Gastroesophageal sphincter (tissue), 4 donors: ENCODE measurements around the gene SHISAL1. TPM values are rescaled to one million over a fixed set of nuclear protein-coding genes. Genes with fewer than 3 reads are reported as not detected.

Source experiments
- ATAC-seq: fragments of 150-250 bp; one replicate; pipeline ENCODE4 v1.9.1; 2016; ENCODE audit warnings: mild to moderate bottlenecking, moderate library complexity
- H3K27ac ChIP-seq, 4 donors: fragments of 200-600 bp; sonication (generic) in 3 of 4; 1 replicate in 3 of 4; 2 replicates in 1 of 4; pipeline ENCODE4 v1.5.1; 2016 to 2019
- H3K27me3 ChIP-seq: fragments of 200-600 bp; sonication (generic); one replicate; pipeline ENCODE4 v1.5.1; 2019
- H3K36me3 ChIP-seq, 2 donors: fragments of 200-600 bp; sonication (generic); one replicate each; pipeline ENCODE4 v1.5.1; 2019; ENCODE audit warnings: control low read depth in 1 of 2
- H3K4me1 ChIP-seq, 3 donors: fragments of 200-600 bp; sonication (generic); 1 replicate in 2 of 3; 2 replicates in 1 of 3; pipeline ENCODE4 v1.5.1; 2016 to 2019; ENCODE audit warnings: control low read depth in 2 of 3
- H3K4me3 ChIP-seq, 2 donors: fragments of 200-600 bp; sonication (generic); one replicate each; pipeline ENCODE4 v1.5.1; 2019; ENCODE audit warnings: mild to moderate bottlenecking in 1 of 2, moderate library complexity in 1 of 2
- H3K9me3 ChIP-seq, 3 donors: fragments of 200-600 bp; sonication (generic); one replicate each; pipeline ENCODE4 v1.5.1; 2017 to 2019; ENCODE audit warnings: control low read depth in 2 of 3
- EP300 ChIP-seq: sonication (generic); formaldehyde crosslinking; IDR thresholded peaks from one replicate; pipeline ENCODE4 v1.6.1; 2017; ENCODE audit warnings: antibody characterized with exemption, mild to moderate bottlenecking
- POLR2A ChIP-seq, 2 donors: fragments of 450-650 bp; IDR thresholded peaks; one replicate each; pipeline ENCODE4 v1.6.1; 2017; ENCODE audit warnings: antibody characterized with exemption in 2 of 2, mild to moderate bottlenecking in 2 of 2, moderate library complexity in 1 of 2
- POLR2AphosphoS5 ChIP-seq: sonication (generic); formaldehyde crosslinking; IDR thresholded peaks from one replicate; pipeline ENCODE4 v1.6.1; 2017; ENCODE audit warnings: antibody characterized with exemption
- WGBS, 2 donors: methylation state at CpG; one replicate each; pipeline ENCODE4 v1.1.5; 2018; ENCODE audit warnings: low coverage in 1 of 2; 5-methylcytosine and 5-hydroxymethylcytosine counted together
- total RNA-seq, 4 donors: library from RNA; depleted of rRNA; stranded (reverse); fragments of >200 nt; gene quantifications; one replicate each; pipeline ENCODE4 v1.1.0, GENCODE V29; 2016
- TF ChIP-seq, protein P1 (sequence below), 4 experiments: fragments of 200-600 bp in 2 of 4; fragments of 450-650 bp in 2 of 4; sonication (generic) in 1 of 4; IDR thresholded peaks; one replicate each; pipeline ENCODE4 v1.5.1; 2017 to 2019; ENCODE audit warnings: antibody characterized with exemption in 4 of 4, mild to moderate bottlenecking in 2 of 4, moderate library complexity in 2 of 4

SHISAL1 gene
- total RNA-seq, 4 donors from 2014 or later, result 4.5 to 23.1 (median 6.2) TPM

DNA sequence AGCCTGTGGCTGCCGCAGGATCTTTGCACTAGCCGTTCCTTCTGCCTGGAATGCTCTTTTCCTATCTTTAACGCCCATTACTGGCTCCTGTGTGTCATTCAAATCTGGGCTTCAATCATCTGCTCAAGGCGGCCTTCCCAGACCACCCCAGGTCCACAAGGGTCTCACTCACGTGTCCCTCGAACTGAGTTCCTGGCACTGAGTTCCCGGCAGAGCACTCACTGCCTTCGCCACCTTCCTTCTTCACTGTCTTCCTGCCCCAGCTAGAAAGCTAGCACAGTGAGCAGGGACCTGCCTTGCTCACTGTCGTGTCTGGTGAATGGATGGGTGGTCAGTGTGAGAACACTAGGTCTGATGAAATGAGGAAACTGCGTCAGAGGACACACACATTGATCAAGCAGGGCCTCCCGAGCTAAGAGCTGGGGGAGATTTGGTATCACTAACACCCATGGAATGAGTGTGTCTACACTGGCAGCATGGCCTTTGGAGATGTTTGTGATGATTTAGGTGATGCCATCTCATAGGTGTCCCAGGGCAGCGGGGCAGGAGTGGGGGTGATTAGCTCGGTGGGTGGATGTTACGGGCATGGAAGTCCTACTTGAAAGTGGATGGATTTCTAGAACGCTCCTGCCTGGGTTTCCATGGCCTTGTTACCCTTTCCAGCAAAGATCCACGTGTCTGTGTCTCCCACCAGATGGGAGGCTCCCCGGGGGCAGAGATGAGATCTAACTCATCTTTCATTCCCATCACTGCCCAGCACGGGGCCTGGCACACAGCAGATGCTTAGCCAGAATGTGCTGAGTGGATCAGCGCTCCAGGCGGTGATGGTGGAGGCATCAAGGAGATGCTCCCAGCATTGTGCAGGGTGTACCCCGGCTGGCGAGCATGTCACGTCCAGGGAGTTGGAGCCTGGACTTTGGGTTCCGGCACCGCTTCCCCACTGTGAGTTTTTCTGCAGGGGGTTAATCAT, 64.5 kb downstream of the SHISAL1 start:
- peaks cover 0 to 24% (median 4%) of the 10 kb centered on the region in 3 donors for H3K9me3 ChIP-seq
- TF ChIP-seq, protein P1, sequence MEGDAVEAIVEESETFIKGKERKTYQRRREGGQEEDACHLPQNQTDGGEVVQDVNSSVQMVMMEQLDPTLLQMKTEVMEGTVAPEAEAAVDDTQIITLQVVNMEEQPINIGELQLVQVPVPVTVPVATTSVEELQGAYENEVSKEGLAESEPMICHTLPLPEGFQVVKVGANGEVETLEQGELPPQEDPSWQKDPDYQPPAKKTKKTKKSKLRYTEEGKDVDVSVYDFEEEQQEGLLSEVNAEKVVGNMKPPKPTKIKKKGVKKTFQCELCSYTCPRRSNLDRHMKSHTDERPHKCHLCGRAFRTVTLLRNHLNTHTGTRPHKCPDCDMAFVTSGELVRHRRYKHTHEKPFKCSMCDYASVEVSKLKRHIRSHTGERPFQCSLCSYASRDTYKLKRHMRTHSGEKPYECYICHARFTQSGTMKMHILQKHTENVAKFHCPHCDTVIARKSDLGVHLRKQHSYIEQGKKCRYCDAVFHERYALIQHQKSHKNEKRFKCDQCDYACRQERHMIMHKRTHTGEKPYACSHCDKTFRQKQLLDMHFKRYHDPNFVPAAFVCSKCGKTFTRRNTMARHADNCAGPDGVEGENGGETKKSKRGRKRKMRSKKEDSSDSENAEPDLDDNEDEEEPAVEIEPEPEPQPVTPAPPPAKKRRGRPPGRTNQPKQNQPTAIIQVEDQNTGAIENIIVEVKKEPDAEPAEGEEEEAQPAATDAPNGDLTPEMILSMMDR (IDR thresholded peaks at IDR 0.05), result no peak
- no peak for TF ChIP-seq POLR2A (IDR thresholded peaks at IDR 0.05)
- WGBS, 2 donors, result 94 to 95% methylated on average over 12 to 18 of the region's 25 CpGs
- no peaks in the 10 kb centered on the region for H3K4me1 ChIP-seq
- no peak overlapping the region for H3K27ac ChIP-seq
- ATAC-seq, result no peak
- no peak overlapping the region for H3K4me3 ChIP-seq
- H3K27me3 ChIP-seq, result peaks cover 9% of the 10 kb centered on the region
- peaks cover 0 to 10% of the 10 kb centered on the region in 2 donors for H3K36me3 ChIP-seq

DNA sequence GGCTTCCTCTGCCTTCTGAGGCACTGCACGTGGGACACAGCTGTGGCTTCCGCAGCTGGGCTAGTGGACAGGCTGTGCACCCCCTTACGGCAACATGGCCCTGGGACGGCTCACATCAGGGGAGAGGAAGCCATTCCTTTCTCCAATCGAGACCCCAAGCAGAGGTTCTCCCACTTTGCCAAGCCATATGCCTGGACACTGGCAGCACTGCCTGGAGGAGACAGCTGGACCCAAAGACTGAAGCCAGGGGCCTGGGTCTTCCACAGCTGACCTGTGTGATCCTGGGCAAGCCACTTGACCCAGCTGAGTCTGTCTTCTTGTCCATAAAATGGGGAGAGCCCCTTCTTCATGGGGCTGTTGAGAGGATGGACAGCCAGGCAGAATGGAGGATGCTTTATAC, 65.4 kb downstream of the SHISAL1 start:
- 100% methylated on average over 1 of the region's 5 CpGs; no CpG with 5 or more reads in 1 of the 2 donors for WGBS, 2 donors

DNA sequence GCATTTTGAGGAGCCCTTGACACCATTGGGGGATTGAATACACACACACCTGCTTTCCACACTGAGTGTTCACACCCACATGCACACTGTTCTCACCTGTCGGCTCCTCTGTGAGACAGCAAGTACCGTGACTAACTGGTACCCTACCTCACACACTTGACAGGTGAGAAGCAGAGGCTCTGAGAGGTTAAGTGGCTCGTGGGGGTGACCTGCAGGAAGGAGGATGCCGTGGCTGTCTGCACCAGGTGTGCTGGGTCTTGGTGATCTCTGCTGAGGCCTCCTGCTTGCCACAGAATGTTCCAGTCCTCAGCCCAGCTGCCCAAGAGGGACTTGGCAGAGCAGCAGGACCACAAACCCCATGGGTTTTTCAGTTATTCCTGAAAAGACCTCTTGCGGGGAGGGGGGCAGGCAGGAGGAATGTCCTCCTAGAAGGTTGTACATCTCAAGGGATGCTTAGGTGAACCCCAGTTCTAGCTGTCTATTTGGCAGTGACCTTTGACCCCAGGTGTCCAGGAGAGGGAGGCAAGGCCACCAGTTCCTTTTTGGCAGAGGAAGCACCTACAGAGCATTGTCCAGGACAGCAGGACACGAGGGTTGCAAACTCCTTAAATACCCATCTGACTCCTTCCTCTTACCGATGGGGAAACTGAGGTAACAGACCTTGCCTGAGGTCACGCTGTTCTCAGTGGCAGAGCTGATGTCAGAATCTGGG, 66.0 kb downstream of the SHISAL1 start:
- WGBS, 2 donors, result 100% methylated on average over 1 of the region's 8 CpGs; no CpG with 5 or more reads in 1 of the 2 donors
- no peak for ATAC-seq
- peaks cover 0 to 10% of the 10 kb centered on the region in 2 donors for H3K36me3 ChIP-seq
- H3K27ac ChIP-seq, result no peak overlapping the region
- H3K9me3 ChIP-seq, result peaks cover 0 to 24% (median 4%) of the 10 kb centered on the region in 3 donors
- H3K4me1 ChIP-seq, result no peaks in the 10 kb centered on the region
- H3K4me3 ChIP-seq, result no peak overlapping the region
- peaks cover 14% of the 10 kb centered on the region for H3K27me3 ChIP-seq
- TF ChIP-seq POLR2A (IDR thresholded peaks at IDR 0.05), result no peak
- no peak for TF ChIP-seq POLR2AphosphoS5

More for the DNA sequence above, 65.4 kb downstream of the SHISAL1 start:
- Histone ChIP-seq H3K27me3 (peaks cover 14% of the 10 kb centered on the region), H3K9me3 (peaks cover 0 to 24% (median 4%) of the 10 kb centered on the region in 3 donors), H3K4me1 (no peaks in the 10 kb centered on the region), H3K27ac (no peak overlapping the region), H3K36me3 (peaks cover 0 to 10% of the 10 kb centered on the region in 2 donors), H3K4me3 (no peak overlapping the region)
- TF ChIP-seq POLR2AphosphoS5 (no peak), EP300 (no peak)
- ATAC-seq, result no peak

DNA sequence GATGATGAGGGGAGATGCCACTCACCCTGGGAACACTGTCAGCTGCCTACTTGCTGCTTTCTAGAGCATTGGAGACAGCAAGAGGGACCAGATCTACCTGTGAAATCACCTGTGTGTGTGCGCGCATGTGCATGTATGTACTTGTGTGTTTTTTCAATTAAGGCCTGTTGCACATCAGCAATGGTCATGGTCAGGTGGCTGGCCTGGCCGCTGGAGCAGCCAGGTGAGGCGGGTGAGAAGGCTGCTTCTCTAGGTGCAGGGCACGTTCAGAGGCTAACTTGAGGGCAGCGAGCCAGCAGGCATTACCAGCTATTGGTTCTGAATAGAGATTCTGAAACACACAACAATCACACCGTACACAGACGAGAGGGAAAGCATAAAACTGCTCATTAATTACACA, 66.9 kb downstream of the SHISAL1 start:
- H3K27me3 ChIP-seq, result peaks cover 14% of the 10 kb centered on the region
- peaks cover 0 to 23% (median 4%) of the 10 kb centered on the region in 3 donors for H3K9me3 ChIP-seq
- no peak for ATAC-seq
- H3K4me3 ChIP-seq, result no peak overlapping the region
- H3K4me1 ChIP-seq, result no peaks in the 10 kb centered on the region
- TF ChIP-seq POLR2A (IDR thresholded peaks at IDR 0.05), result no peak
- TF ChIP-seq, protein P1 (IDR thresholded peaks at IDR 0.05), result no peak
- 83 to 100% methylated on average over 2 to 4 of the region's 8 CpGs for WGBS, 2 donors
- peaks cover 0 to 10% of the 10 kb centered on the region in 2 donors for H3K36me3 ChIP-seq
- no peak overlapping the region for H3K27ac ChIP-seq

DNA sequence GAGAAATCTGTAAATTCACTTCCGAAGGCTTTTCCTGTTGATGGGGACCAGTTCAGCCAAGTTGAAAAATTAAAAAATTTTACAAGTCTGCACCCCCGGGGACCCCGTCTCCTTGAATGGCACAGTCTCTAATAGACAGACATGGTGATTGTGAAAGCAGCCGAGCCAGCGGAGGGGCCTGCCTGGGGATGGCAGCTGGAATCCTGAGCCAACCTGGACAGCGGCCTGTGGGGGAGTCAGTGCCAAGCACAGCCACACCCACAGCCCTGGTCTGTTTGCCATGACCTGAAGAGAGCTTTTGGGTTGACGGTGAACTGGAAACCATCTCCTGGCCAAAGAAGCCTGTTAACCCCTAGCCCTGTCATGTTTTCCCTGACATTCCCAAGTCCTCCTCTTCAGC, 67.3 kb downstream of the SHISAL1 start:
- Histone ChIP-seq H3K36me3 (peaks cover 0 to 10% of the 10 kb centered on the region in 2 donors), H3K4me1 (no peaks in the 10 kb centered on the region), H3K27me3 (peaks cover 14% of the 10 kb centered on the region), H3K9me3 (peaks cover 0 to 18% (median 4%) of the 10 kb centered on the region in 3 donors), H3K27ac (no peak overlapping the region), H3K4me3 (no peak overlapping the region)
- TF ChIP-seq POLR2AphosphoS5 (no peak), EP300 (no peak), POLR2A (IDR thresholded peaks at IDR 0.05) (no peak)
- TF ChIP-seq, protein P1 (IDR thresholded peaks at IDR 0.05), result no peak
- WGBS, 2 donors, result 75 to 92% methylated on average over 2 to 5 of the region's 7 CpGs
- no peak for ATAC-seq
